ENCODE measurements around the gene GUCA1A.

DNA sequence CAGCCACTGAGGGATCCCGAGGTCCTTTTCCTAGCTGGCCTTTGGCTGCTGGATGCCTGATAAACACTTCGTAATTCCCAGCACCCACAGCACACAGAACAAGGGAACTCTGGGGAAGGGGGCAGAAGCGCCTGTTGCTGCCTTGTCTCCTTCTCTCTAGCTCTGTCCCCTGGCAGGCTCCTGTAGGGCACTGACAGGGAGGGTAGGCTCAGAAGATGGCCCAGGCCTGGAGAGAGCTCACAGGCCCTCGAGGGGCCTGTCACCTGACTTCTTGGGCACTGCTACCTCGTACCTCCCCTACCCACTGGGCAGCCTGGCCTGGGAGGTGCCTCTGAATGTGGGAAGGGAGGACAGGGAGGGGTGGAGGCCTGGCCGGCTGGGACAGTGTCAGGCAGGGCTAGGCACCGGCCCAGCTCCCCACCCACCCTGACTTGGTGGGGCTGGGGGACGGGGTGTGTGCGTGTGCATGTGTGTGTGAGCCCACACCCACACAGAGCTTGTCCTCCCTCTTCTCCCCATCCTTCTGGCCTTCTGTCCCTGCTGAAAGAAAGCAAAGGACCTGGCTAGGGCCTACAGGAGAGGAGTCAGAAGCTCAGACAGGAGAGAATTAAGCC lies 48.8 kb upstream of the GUCA1A start:
- no peak for TF ChIP-seq EZH2 (IDR thresholded peaks at IDR 0.05)
- TF ChIP-seq POLR2AphosphoS5 (IDR thresholded peaks at IDR 0.05; ENCODE audit: borderline replicate concordance, low read depth, low read length), result no peak

All from SK-N-MC (cell line).